NCI-H446 (cell line): ENCODE data around the gene TULP4.

Source experiments
- DNase-seq, 2 experiments: peaks; one replicate each; lab custom pipeline; 2025; lab: John Stamatoyannopoulos, UW

Gene TULP4

DNA sequence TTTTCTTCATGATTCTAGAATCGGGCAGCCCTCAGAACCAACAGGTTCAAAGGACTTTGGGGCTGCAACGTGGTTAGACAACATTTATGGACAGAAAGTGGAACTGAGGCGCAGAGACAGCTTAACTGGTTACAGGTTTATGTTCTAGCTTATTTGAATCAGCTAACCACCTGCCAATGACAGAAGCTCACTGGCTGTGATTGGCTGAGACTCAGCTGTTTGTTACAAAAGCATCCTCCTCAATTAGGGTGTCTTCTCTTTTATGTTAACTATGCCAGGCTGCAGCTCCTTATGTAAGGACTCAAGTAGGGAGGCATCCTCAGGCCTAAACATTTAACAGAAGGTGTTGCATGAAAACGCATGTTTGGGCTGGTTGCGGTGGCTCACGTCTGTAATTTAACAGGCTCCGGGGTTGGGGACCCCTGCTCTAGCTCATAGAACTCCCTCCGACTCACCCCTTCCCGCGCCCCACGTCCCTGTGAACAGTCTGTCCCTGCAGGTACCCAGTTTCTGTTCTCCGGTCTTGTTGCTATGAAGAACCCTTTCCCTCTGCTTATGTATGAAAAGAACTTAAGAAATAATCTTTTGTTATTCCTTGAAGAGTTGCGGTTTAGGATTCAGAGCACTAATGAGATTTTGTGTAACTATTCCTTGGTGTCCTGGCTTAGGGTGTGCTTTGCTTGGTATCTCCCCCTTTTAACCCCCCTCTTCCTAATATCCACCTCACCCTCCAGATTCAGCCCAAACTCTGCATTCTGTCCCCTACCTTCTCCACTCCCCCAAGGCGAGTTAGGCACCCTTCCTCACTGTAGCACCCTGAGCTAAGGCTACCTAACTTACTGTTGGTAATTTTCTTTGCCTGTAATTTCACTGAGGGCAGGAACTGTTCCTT, 246.4 kb downstream of the TULP4 start:
- DNase-seq, result no peak

DNA sequence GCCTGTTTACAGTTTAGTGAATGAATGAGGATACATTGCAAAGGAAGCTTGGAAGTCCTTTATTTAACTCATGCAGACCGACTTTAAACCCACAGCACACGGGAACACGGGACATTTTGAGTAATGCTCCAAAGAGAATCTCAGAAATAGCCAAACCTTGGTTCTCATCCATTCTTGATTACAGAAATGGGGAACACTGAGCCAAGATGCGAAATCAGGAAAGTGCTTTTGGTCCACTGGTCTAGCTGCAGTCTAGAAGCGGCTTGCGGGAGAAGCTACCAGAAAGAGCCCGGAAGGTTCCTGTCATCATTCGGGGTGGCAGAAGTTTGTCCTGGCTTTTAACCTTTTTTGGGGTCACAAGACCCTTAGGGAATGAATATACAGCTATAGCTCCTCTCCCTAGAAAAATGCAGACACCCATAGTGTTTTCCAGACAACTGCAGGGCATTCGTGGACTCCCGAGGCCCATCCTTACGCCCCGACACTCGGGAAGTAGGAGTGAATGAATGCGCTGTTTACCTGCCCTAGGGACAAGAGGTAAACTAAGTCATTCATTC, 247.2 kb downstream of the TULP4 start:
- no peak for DNase-seq

DNA sequence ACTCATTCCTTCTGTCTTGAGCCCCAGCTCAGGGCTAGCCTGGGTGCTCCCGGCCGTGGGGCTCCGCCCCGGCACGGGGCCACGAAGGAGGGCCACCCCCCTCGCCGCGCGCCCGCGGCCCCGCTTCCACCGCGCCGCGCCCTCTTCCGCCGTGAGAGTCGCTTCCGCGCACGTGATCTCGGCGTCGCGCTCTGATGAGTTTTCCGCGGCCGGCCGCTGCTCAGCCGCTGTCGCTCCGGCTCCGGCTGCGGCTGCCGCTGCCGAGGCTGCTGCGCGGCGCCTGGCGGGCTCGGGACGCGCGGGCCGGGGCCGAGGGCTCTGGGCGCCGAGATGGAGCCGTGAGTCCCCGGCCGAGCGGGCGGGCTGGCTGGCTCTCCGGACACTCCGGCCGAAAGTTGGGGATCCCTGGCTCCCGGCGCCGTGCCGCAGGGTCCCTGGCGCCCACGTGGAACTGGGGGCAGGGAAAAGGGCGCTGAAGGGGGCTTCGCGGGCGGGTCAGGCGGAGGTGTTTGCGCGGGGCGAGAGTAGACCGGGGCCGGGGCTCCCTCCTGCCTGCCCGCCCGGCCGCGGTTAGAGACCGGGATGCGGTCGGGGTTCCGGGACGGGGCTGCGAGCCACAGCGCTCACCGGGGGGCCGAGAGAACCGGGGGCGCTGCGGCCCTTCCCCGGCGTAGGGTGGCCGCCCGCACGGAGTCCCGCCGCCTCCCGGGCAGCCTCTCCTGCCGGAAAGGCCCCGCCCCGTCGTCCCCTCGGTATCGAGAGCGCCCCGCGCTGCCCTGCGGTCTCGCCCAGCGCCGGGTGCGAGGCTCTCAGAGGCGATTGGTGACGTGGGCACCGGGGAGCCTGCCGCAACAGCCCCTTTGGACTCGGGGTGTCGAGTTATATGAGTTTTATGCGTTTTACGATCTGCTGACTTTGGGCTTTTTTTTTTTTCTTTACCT, 247.9 kb downstream of the TULP4 start, which contains the start of gene TMEM181:
TSS of gene TMEM181 (plus strand) at position 197 of the 941 bp plus-strand sequence. CDS start at position 331, 134 bp downstream.
- DNase-seq, result peak; percentile 47 to 83

DNA sequence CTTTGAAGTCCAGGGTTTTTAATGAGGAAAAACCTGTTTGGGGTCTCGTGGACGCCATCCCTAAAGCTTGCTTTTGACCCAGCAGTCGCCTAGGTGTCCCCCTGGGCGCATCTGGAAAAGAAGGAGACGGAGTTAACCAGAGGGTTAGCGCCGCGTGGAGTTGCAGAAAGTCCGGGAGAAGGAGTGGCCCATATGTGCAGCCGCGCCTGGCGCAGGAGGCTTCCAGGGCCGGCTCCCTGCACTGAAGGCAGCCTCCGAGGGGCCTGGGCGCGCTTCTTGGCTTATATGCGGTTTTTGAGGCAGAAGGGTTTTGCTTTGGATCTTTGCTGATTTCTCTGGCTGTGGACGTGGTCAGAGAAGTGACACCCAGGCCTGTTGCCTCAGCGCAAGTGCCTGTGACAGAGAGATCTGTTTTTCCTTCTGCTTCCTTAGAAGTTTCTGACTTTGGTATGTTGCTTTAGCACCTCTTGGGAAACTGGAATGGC, 248.6 kb downstream of the TULP4 start:
- no peak for DNase-seq
